Gastroesophageal sphincter (tissue), 3 donors: ENCODE results near the gene KCNN4.
"Not testable (repeated sequence)": the region's sequence is repeated elsewhere in the genome, so short reads cannot be mapped to it uniquely, and the experiment has no call there.

Experiments
- CTCF ChIP-seq, 4 experiments: fragments of 200-600 bp in 2 of 4; fragments of 450-650 bp in 2 of 4; sonication (generic) in 1 of 4; IDR thresholded peaks; one replicate each; pipeline ENCODE4 v1.5.1; 2017 to 2019; ENCODE audit warnings: antibody characterized with exemption in 4 of 4, mild to moderate bottlenecking in 2 of 4, moderate library complexity in 2 of 4
- EP300 ChIP-seq: sonication (generic); formaldehyde crosslinking; IDR thresholded peaks from one replicate; pipeline ENCODE4 v1.6.1; 2017; ENCODE audit warnings: antibody characterized with exemption, mild to moderate bottlenecking
- POLR2A ChIP-seq, 2 donors: fragments of 450-650 bp; IDR thresholded peaks; one replicate each; pipeline ENCODE4 v1.6.1; 2017; ENCODE audit warnings: antibody characterized with exemption in 2 of 2, mild to moderate bottlenecking in 2 of 2, moderate library complexity in 1 of 2

- not testable (repeated sequence) for TF ChIP-seq POLR2A (IDR thresholded peaks at IDR 0.05); CTCF (IDR thresholded peaks at IDR 0.05); EP300
Measured at GRCh38 chr19:43764684-43765083, 16.1 kb downstream of the KCNN4 start.
